Ishikawa (cell line): ENCODE data around the gene LYPD3.

Experiments used
- CEBPB ChIP-seq: IDR thresholded peaks from 2 replicates; pipeline ENCODE4 v1.6.1; 2012
- TAF1 ChIP-seq: IDR thresholded peaks from 2 replicates; pipeline ENCODE4 v1.6.1; 2012; ENCODE audit warnings: low read depth, mild to moderate bottlenecking

DNA sequence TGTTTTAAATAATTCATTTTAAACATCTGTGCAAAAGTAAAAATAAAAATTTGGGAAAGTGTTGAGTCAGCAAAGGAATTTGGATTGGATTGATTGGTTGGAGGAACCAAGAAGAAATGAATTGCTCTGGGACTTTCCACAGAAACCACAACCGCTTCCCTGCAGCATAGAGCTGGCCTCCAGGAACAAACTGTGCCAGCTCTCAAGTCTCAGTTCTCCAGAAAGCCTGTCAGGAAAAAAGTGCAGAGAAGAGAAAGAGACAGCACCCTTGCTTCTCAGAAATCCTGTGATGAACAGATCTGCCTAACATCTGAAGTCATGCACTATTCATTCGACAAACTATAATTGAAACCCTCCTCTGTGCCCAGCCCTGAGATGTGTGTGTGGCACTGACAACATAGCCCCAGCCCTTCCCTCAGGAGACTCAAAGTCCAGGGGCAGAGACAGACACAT, 14.8 kb downstream of the LYPD3 start:
- TF ChIP-seq TAF1 (no peak), CEBPB (no peak)
